Measurements from ENCODE around the gene CLCN4.

Gene CLCN4

GRCh38 chrX:10282490-10282889 is 125.7 kb downstream of the CLCN4 start:
- Histone ChIP-seq H3K27me3 (replicated peaks) (no peaks in the 10 kb centered on the region), H3K27ac (no peak overlapping the region), H3K36me3 (replicated peaks) (no peaks in the 10 kb centered on the region), H3K4me3 (ENCODE audit: low read depth, low read length) (no peak overlapping the region)
- no peak for DNase-seq
- in situ Hi-C loops (cut with HindIII; ENCODE audit: low pct_ligation_motif_present, low sequenced_read_pairs) = no loop called here
- TF ChIP-seq, protein P1, sequence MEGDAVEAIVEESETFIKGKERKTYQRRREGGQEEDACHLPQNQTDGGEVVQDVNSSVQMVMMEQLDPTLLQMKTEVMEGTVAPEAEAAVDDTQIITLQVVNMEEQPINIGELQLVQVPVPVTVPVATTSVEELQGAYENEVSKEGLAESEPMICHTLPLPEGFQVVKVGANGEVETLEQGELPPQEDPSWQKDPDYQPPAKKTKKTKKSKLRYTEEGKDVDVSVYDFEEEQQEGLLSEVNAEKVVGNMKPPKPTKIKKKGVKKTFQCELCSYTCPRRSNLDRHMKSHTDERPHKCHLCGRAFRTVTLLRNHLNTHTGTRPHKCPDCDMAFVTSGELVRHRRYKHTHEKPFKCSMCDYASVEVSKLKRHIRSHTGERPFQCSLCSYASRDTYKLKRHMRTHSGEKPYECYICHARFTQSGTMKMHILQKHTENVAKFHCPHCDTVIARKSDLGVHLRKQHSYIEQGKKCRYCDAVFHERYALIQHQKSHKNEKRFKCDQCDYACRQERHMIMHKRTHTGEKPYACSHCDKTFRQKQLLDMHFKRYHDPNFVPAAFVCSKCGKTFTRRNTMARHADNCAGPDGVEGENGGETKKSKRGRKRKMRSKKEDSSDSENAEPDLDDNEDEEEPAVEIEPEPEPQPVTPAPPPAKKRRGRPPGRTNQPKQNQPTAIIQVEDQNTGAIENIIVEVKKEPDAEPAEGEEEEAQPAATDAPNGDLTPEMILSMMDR (IDR thresholded peaks at IDR 0.05; ENCODE audit: low read depth, low read length, missing control alignments) = no peak

DNA sequence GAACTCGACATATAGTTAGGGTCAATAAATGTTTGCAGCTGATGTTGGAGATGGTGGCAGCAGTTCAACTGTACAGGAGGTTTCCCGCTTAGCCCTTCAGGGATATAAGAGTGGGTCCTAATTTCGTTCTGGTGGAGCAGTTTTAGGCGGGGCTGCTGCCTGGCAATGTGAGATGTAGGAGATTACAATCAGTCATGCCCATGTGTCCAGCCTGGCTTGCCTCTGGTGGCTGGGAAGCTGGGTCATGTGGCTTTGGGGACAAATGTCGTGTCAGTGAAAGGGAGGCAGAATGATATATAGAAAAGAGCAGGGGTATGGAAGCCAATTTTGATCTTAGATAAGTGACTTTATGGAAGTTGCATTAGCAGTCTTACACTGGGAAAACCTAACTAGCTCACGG is 129.4 kb downstream of the CLCN4 start:
- Histone ChIP-seq H3K36me3 (replicated peaks) (no peaks in the 10 kb centered on the region), H3K27ac (no peak overlapping the region), H3K4me3 (ENCODE audit: low read depth, low read length) (no peak overlapping the region), H3K27me3 (replicated peaks) (no peaks in the 10 kb centered on the region)
- in situ Hi-C loops (cut with HindIII; ENCODE audit: low pct_ligation_motif_present, low sequenced_read_pairs) = no loop called here
- DNase-seq = no peak
- TF ChIP-seq, protein P1 (IDR thresholded peaks at IDR 0.05; ENCODE audit: low read depth, low read length, missing control alignments) = no peak
